ENCODE measurements around the gene SPATA2. TPM values are rescaled to one million over a fixed set of nuclear protein-coding genes. Genes with fewer than 3 reads are reported as not detected.

The SPATA2 gene
- total RNA-seq, 1 experiment from 2014 or later: 29.0 TPM

DNA sequence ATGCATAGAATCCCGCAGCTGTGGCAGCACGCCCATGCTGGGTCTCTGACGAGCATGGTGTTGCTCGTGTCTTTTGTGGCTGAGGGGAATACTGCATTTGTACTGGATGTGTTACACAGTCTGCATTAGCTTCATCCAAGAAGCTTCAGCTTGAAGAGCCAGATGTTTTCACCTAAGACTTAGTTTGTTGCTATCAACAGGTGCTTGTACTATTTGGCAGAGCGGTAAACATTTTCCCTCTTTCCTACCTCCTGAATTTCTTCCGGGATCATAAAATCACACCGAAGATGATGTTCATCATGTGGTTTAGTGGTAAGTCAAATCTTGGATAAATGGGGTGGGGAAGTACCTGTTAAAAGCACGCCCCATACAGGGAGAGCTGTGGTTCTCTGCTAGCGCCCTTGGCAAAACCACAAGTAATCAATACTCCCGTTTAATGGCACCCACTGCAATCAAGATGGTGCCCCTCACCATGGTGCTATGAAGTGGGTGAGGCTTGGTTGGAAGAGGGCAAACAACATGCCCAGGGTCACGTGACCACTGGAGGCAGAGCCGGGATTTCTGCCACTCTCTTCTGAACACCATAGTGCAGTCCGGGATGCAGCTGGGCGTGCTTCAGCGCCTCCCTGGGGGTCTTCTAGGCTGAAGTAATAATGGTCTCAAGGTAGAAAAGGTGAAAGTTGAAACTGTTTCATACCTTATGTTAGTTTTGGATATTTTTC, 34.4 kb downstream of the SPATA2 start:
- ChIA-PET CTCF (no interaction called here), POLR2A (interaction anchor here (0.6 kb wide), 1 partner anchor 27 kb away, joined by 4 read pairs; no protein-coding TSS in a partner anchor)
- no TSS peak for BruUV-seq (replicated peaks)
- H3K4me1 Mint-ChIP-seq (ENCODE audit: low read depth, unreplicated experiment): no peaks in the 10 kb centered on the region
- H3K36me3 ChIP-seq (ENCODE audit: control insufficient read depth, insufficient read depth, low read length): peaks cover 4% of the 10 kb centered on the region
- no peaks in the 10 kb centered on the region for H3K9me3 Mint-ChIP-seq (ENCODE audit: unreplicated experiment)
- TF ChIP-seq CTCF (IDR thresholded peaks at IDR 0.05; ENCODE audit: insufficient read depth in 1 of 2, low read depth in 1 of 2, low read length in 1 of 2, severe bottlenecking in 1 of 2, unreplicated experiment in 1 of 2): no peak
- H3K27ac Mint-ChIP-seq (ENCODE audit: unreplicated experiment): no peak overlapping the region
- H3K4me1 ChIP-seq: no peaks in the 10 kb centered on the region
- H3K36me3 Mint-ChIP-seq (ENCODE audit: insufficient read depth, unreplicated experiment): peaks cover 7% of the 10 kb centered on the region
- H3K4me3 ChIP-seq (ENCODE audit: low read depth, low read length): no peak overlapping the region
- H3K27me3 ChIP-seq (replicated peaks; ENCODE audit: control insufficient read depth, insufficient read depth, low read length): no peaks in the 10 kb centered on the region
- H3K27me3 Mint-ChIP-seq (ENCODE audit: insufficient read depth, unreplicated experiment): no peaks in the 10 kb centered on the region
- no peak overlapping the region for H3K4me3 Mint-ChIP-seq (ENCODE audit: unreplicated experiment)
- intact Hi-C loops (cut with micrococcal nuclease; ENCODE audit: unreplicated experiment): no loop called here
- peak in 1 of 2 experiments; percentile 35 for DNase-seq
- no peaks in the 10 kb centered on the region for H3K9me3 ChIP-seq

GRCh38 chr20:49880177-49880576, 35.2 kb downstream of the SPATA2 start:
- TF ChIP-seq CTCF (IDR thresholded peaks at IDR 0.05; ENCODE audit: insufficient read depth in 1 of 2, low read depth in 1 of 2, low read length in 1 of 2, severe bottlenecking in 1 of 2, unreplicated experiment in 1 of 2): no peak
- H3K27me3 Mint-ChIP-seq (ENCODE audit: insufficient read depth, unreplicated experiment): no peaks in the 10 kb centered on the region
- no peak overlapping the region for H3K4me3 Mint-ChIP-seq (ENCODE audit: unreplicated experiment)
- intact Hi-C loops (cut with micrococcal nuclease; ENCODE audit: unreplicated experiment): no loop called here
- H3K36me3 Mint-ChIP-seq (ENCODE audit: insufficient read depth, unreplicated experiment): peaks cover 10% of the 10 kb centered on the region
- peak in 1 of 2 experiments; percentile 36 for DNase-seq
- H3K9me3 ChIP-seq: no peaks in the 10 kb centered on the region
- BruUV-seq (replicated peaks): no TSS peak
- H3K27me3 ChIP-seq (replicated peaks; ENCODE audit: control insufficient read depth, insufficient read depth, low read length): no peaks in the 10 kb centered on the region
- no peaks in the 10 kb centered on the region for H3K4me1 ChIP-seq
- H3K9me3 Mint-ChIP-seq (ENCODE audit: unreplicated experiment): no peaks in the 10 kb centered on the region
- CTCF ChIA-PET: interaction anchor here (0.6 kb wide), 2 partner anchors 20 to 22 kb away, joined by 3 to 8 read pairs; no protein-coding TSS in a partner anchor
- H3K36me3 ChIP-seq (ENCODE audit: control insufficient read depth, insufficient read depth, low read length): peaks cover 4% of the 10 kb centered on the region
- H3K4me3 ChIP-seq (ENCODE audit: low read depth, low read length): no peak overlapping the region
- no peak overlapping the region for H3K27ac Mint-ChIP-seq (ENCODE audit: unreplicated experiment)
- POLR2A ChIA-PET: interaction anchor here (0.6 kb wide), 1 partner anchor 28 kb away, joined by 4 read pairs; no protein-coding TSS in a partner anchor
- no peaks in the 10 kb centered on the region for H3K4me1 Mint-ChIP-seq (ENCODE audit: low read depth, unreplicated experiment)

DNA sequence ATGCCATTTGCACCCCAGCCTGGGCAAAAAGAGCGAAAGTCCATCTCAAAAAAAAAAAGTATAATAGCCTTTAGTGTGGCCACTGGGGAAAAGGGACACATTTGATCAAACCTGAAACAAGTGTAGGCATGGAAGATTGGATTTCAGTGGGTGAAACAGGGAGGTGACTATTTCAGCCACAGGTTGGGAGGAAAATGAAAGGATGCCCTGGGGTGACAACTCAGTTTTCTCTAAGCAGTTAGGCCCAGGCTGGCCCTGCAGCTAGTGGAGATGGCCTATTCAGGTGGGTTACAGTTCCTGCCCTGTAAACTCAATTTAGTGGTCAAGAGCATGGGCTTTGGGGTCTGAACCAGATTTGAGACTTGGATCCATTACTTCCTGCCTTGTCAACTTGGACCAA, 36.4 kb downstream of the SPATA2 start:
- Mint-ChIP-seq H3K4me3 (ENCODE audit: unreplicated experiment) (no peak overlapping the region), H3K27me3 (ENCODE audit: insufficient read depth, unreplicated experiment) (no peaks in the 10 kb centered on the region), H3K27ac (ENCODE audit: unreplicated experiment) (no peak overlapping the region), H3K36me3 (ENCODE audit: insufficient read depth, unreplicated experiment) (peaks cover 10% of the 10 kb centered on the region), H3K9me3 (ENCODE audit: unreplicated experiment) (no peaks in the 10 kb centered on the region), H3K4me1 (ENCODE audit: low read depth, unreplicated experiment) (peaks cover 7% of the 10 kb centered on the region)
- intact Hi-C loops (cut with micrococcal nuclease; ENCODE audit: unreplicated experiment): no loop called here
- ChIA-PET CTCF (interaction anchor here (1.3 kb wide), 1 partner anchor 192 kb away, joined by 3 read pairs; no protein-coding TSS in a partner anchor), POLR2A (no interaction called here)
- TF ChIP-seq CTCF (IDR thresholded peaks at IDR 0.05; ENCODE audit: insufficient read depth in 1 of 2, low read depth in 1 of 2, low read length in 1 of 2, severe bottlenecking in 1 of 2, unreplicated experiment in 1 of 2): no peak
- Histone ChIP-seq H3K9me3 (no peaks in the 10 kb centered on the region), H3K27me3 (replicated peaks; ENCODE audit: control insufficient read depth, insufficient read depth, low read length) (no peaks in the 10 kb centered on the region), H3K4me3 (ENCODE audit: low read depth, low read length) (no peak overlapping the region), H3K36me3 (ENCODE audit: control insufficient read depth, insufficient read depth, low read length) (peaks cover 4% of the 10 kb centered on the region), H3K4me1 (no peaks in the 10 kb centered on the region)
- no peak for DNase-seq
- BruUV-seq (replicated peaks): TSS peak; percentile 13

All from Caco-2 (cell line).